ENCODE data around the gene ANO9.

GRCh38 chr11:477052-477715 lies 35.4 kb upstream of the ANO9 start:
- no peak for TF ChIP-seq CTCF (IDR thresholded peaks at IDR 0.05; ENCODE audit: insufficient read depth, low read depth, low read length)
- no peak for TF ChIP-seq EZH2 (IDR thresholded peaks at IDR 0.05; ENCODE audit: insufficient read depth, low read length)
